ENCODE results near the gene KDM4D. TPM values are rescaled to one million over a fixed set of nuclear protein-coding genes. Genes with fewer than 3 reads are reported as not detected.

The KDM4D gene
- total and polyA plus RNA-seq, 9 donors: 0.24 to 1.9 (median 0.92) TPM

DNA sequence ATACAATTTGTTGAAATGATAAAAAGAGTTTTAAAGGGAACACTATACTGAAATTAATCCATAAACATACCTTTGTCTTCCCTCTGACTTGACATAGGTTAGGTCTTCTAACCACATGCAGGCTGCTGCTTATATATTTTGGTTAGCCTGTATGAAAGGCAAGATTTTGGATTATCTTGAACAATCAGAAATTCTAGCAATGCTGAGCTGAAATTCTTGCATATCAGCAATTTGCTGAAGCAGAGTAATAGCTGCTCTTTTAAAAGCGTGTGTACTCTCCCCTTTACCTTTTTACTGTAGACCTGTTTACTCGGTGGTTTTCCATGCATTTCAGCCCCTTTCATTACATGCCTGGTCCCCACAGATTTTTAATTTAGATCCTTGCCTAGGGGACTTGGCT, 34.2 kb upstream of the KDM4D start:
- WGBS, 3 donors: 86 to 95% (median 95%) methylated on average over 2 of the region's 2 CpGs
- TF ChIP-seq EP300 (IDR thresholded peaks at IDR 0.05) (no peak), POLR2A (IDR thresholded peaks at IDR 0.05) (no peak)
- TF ChIP-seq, protein P1, sequence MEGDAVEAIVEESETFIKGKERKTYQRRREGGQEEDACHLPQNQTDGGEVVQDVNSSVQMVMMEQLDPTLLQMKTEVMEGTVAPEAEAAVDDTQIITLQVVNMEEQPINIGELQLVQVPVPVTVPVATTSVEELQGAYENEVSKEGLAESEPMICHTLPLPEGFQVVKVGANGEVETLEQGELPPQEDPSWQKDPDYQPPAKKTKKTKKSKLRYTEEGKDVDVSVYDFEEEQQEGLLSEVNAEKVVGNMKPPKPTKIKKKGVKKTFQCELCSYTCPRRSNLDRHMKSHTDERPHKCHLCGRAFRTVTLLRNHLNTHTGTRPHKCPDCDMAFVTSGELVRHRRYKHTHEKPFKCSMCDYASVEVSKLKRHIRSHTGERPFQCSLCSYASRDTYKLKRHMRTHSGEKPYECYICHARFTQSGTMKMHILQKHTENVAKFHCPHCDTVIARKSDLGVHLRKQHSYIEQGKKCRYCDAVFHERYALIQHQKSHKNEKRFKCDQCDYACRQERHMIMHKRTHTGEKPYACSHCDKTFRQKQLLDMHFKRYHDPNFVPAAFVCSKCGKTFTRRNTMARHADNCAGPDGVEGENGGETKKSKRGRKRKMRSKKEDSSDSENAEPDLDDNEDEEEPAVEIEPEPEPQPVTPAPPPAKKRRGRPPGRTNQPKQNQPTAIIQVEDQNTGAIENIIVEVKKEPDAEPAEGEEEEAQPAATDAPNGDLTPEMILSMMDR (IDR thresholded peaks at IDR 0.05): no peak
- Histone ChIP-seq H3K4me3 (no peak overlapping the region), H3K36me3 (no peaks in the 10 kb centered on the region), H3K27me3 (no peaks in the 10 kb centered on the region), H3K27ac (no peak overlapping the region), H3K9me3 (no peaks in the 10 kb centered on the region), H3K4me1 (ENCODE audit: insufficient read depth) (peaks cover 1% of the 10 kb centered on the region)
- no peak for DNase-seq
- intact Hi-C loops (cut with DNase I): no loop called here

DNA sequence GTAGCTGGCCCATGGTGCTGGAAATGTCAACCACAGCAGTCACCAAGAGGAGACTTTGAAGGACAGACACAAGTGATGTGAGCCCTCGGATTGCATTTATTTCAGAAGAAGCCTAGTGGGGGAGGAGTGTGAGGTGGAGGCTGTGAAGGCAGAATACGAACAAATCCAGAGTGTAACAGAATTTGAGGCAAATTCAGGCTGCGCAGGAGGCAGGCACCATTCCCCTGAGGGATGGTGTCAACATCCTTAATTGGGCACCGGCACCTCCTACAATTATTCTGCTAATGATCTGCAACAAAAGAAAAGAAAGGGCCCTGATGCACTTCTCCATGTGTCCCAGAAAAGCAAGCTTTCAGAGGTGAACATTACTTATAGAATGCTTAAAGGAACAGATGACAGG, 32.4 kb upstream of the KDM4D start:
- Histone ChIP-seq H3K4me3 (no peak overlapping the region), H3K27ac (no peak overlapping the region), H3K4me1 (ENCODE audit: insufficient read depth) (peaks cover 1% of the 10 kb centered on the region), H3K27me3 (no peaks in the 10 kb centered on the region), H3K9me3 (no peaks in the 10 kb centered on the region), H3K36me3 (no peaks in the 10 kb centered on the region)
- DNase-seq: no peak
- TF ChIP-seq EP300 (IDR thresholded peaks at IDR 0.05) (no peak), POLR2A (IDR thresholded peaks at IDR 0.05) (no peak)
- TF ChIP-seq, protein P1 (IDR thresholded peaks at IDR 0.05): no peak
- intact Hi-C loops (cut with DNase I): no loop called here
- 60 to 70% (median 64%) methylated on average over 4 of the region's 4 CpGs for WGBS, 3 donors

DNA sequence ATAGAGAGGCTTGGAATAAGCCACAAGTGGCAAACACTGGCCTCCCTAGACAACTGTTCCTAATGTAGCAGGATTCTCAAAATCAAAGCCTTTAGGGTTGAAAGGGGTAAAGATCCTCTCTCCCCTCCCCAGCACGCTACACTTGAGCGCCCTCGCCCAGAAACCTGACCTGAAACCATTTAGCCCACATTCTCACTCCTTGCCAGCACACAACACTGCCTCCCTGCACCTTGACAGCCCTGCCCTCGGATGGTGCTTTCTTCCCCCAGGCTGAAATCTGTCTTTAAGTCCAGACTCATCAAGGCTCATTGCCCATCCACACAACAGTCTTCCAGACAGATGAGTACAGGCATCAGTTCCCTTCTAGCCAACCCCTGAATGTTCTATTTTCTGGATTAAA, 26.7 kb upstream of the KDM4D start:
- no peaks in the 10 kb centered on the region for H3K9me3 ChIP-seq
- no peak for DNase-seq
- H3K27ac ChIP-seq: no peak overlapping the region
- H3K36me3 ChIP-seq: no peaks in the 10 kb centered on the region
- H3K27me3 ChIP-seq: no peaks in the 10 kb centered on the region
- intact Hi-C loops (cut with DNase I): no loop called here
- no peak overlapping the region for H3K4me3 ChIP-seq
- TF ChIP-seq, protein P1 (IDR thresholded peaks at IDR 0.05): no peak
- TF ChIP-seq POLR2A (IDR thresholded peaks at IDR 0.05) (no peak), EP300 (IDR thresholded peaks at IDR 0.05) (no peak)
- no peaks in the 10 kb centered on the region for H3K4me1 ChIP-seq (ENCODE audit: insufficient read depth)
- WGBS, 3 donors: 70 to 80% (median 74%) methylated on average over 4 of the region's 4 CpGs

DNA sequence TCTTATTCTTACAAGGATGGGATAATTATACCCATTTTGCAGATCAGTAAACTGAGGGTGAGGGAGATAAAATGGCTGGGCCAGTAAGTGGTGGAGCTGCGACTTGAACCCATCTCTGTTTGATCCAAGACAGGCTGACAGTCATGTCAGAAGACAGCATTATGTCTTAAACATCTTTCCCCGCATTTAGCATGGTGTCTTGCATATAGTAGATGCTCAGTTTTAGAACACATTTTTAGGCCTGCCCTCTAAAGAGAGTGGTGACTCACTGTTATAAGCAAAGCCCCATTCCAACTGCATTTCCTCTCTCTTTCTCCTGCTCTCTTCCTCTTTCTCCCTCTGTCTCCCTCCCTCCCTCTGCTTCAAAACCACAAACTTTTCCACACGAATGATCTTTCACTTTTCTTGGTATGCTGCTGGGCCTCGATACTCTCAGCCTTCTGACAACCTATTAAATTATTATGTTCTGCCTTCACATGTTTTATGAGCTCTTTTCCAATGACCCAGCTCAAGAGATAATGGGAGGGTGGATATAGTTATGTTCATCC, 25.4 kb upstream of the KDM4D start:
- no peaks in the 10 kb centered on the region for H3K36me3 ChIP-seq
- 53 to 57% (median 57%) methylated on average over 4 of the region's 4 CpGs for WGBS, 3 donors

More for the DNA sequence above, 25.4 kb upstream of the KDM4D start:
- no peaks in the 10 kb centered on the region for H3K27me3 ChIP-seq
- intact Hi-C loops (cut with DNase I): no loop called here
- H3K27ac ChIP-seq: no peak overlapping the region
- TF ChIP-seq, protein P1 (IDR thresholded peaks at IDR 0.05): no peak
- TF ChIP-seq POLR2A (IDR thresholded peaks at IDR 0.05) (no peak), EP300 (IDR thresholded peaks at IDR 0.05) (no peak)
- H3K4me3 ChIP-seq: no peak overlapping the region
- H3K9me3 ChIP-seq: no peaks in the 10 kb centered on the region
- H3K4me1 ChIP-seq (ENCODE audit: insufficient read depth): no peaks in the 10 kb centered on the region
- DNase-seq: no peak

All from ovary (tissue), 9 donors.